Hepatocyte (in vitro differentiated cells): ENCODE measurements around the gene CPNE2. TPM values are rescaled to one million over a fixed set of nuclear protein-coding genes. Genes with fewer than 3 reads are reported as not detected.

ENCODE experiments used
- DNase-seq: peaks from one replicate; pipeline ENCODE4 v3.0.0-alpha.2; 2016; ENCODE audit warnings: low spot score
- H2AFZ ChIP-seq: fragments of 200-600 bp; sonication (generic); 2 replicates; pipeline ENCODE4 v1.6.0; 2016; ENCODE audit warnings: antibody characterized with exemption, mild to moderate bottlenecking
- H3K27ac ChIP-seq: fragments of 200-600 bp; sonication (generic); 2 replicates; pipeline ENCODE4 v1.5.1; 2016; ENCODE audit warnings: mild to moderate bottlenecking
- H3K27me3 ChIP-seq: fragments of 200-600 bp; sonication (generic); 2 replicates; pipeline ENCODE4 v1.6.1; 2016
- H3K36me3 ChIP-seq: fragments of 200-600 bp; sonication (generic); replicated peaks from 2 replicates; pipeline ENCODE4 v1.5.1; 2016; ENCODE audit warnings: low read depth; ENCODE audit not compliant: insufficient read depth
- H3K4me1 ChIP-seq: fragments of 200-600 bp; sonication (generic); 2 replicates; pipeline ENCODE4 v1.5.1; 2016; ENCODE audit warnings: mild to moderate bottlenecking, moderate library complexity; ENCODE audit not compliant: insufficient read depth
- H3K4me2 ChIP-seq: fragments of 200-600 bp; sonication (generic); 2 replicates; pipeline ENCODE4 v1.6.0; 2016
- H3K4me3 ChIP-seq: fragments of 200-600 bp; sonication (generic); 2 replicates; pipeline ENCODE4 v1.5.1; 2016; ENCODE audit warnings: mild to moderate bottlenecking
- H3K79me2 ChIP-seq: fragments of 200-600 bp; sonication (generic); 2 replicates; pipeline ENCODE4 v1.6.0; 2017; ENCODE audit warnings: mild to moderate bottlenecking
- H3K9me2 ChIP-seq: fragments of 200-600 bp; sonication (generic); replicated peaks from 2 replicates; pipeline ENCODE4 v1.6.0; 2017; ENCODE audit warnings: mild to moderate bottlenecking; ENCODE audit not compliant: insufficient read depth
- H3K9me3 ChIP-seq: fragments of 200-600 bp; sonication (generic); 2 replicates; pipeline ENCODE4 v1.5.1; 2016; ENCODE audit warnings: low read depth, mild to moderate bottlenecking
- H4K20me1 ChIP-seq: fragments of 200-600 bp; sonication (generic); 2 replicates; pipeline ENCODE4 v1.6.0; 2016; ENCODE audit warnings: mild to moderate bottlenecking; ENCODE audit not compliant: insufficient read depth, poor library complexity, severe bottlenecking
- EZH2 ChIP-seq: fragments of 200-600 bp; sonication (generic); IDR thresholded peaks from 2 replicates; pipeline ENCODE4 v1.6.1; 2016; ENCODE audit warnings: antibody characterized with exemption, mild to moderate bottlenecking, borderline replicate concordance
- EZH2phosphoT487 ChIP-seq: fragments of 200-600 bp; sonication (generic); IDR thresholded peaks from one replicate; pipeline ENCODE4 v1.6.1; 2018; ENCODE audit warnings: antibody characterized with exemption, mild to moderate bottlenecking, low read depth, moderate library complexity; ENCODE audit not compliant: unreplicated experiment, severe bottlenecking
- WGBS: methylation state at CpG from one replicate; pipeline ENCODE4 v1.1.6; 2016; ENCODE audit warnings: low lambda C conversion rate; ENCODE audit errors: missing lambda C conversion rate; 5-methylcytosine and 5-hydroxymethylcytosine counted together
- polyA plus RNA-seq: library from polyadenylated mRNA; unstranded; fragments of >200 nt; fragmentation: Nextera tagmentation; extraction: Ambion mirVana; gene quantifications from 2 replicates; pipeline ENCODE4 v1.2.1, GENCODE V29; 2016
- total RNA-seq: library from RNA; depleted of rRNA; stranded (reverse); fragments of >200 nt; gene quantifications from 2 replicates; pipeline ENCODE4 v1.2.3, GENCODE V29; 2014
- TF ChIP-seq, protein P1 (sequence below): fragments of 200-600 bp; sonication (generic); IDR thresholded peaks from 2 replicates; pipeline ENCODE4 v1.5.1; 2016; ENCODE audit warnings: antibody characterized with exemption, mild to moderate bottlenecking; ENCODE audit not compliant: poor library complexity

The CPNE2 gene
- total and polyA plus RNA-seq, 2 experiments from 2014 or later = 15.6 to 22.3 TPM

- H3K4me3 ChIP-seq = no peak overlapping the region
- no peaks in the 10 kb centered on the region for H3K79me2 ChIP-seq
- no peaks in the 10 kb centered on the region for H3K9me3 ChIP-seq
- no peaks in the 10 kb centered on the region for H4K20me1 ChIP-seq
- H2AFZ ChIP-seq = no peak overlapping the region
- 96% methylated on average over 6 of the region's 6 CpGs for WGBS
- DNase-seq = no peak
- no peak overlapping the region for H3K4me2 ChIP-seq
- no peaks in the 10 kb centered on the region for H3K36me3 ChIP-seq
- H3K9me2 ChIP-seq = no peaks in the 10 kb centered on the region
- no peaks in the 10 kb centered on the region for H3K4me1 ChIP-seq
- TF ChIP-seq EZH2 = no peak
- TF ChIP-seq EZH2phosphoT487 = no peak
- TF ChIP-seq, protein P1, sequence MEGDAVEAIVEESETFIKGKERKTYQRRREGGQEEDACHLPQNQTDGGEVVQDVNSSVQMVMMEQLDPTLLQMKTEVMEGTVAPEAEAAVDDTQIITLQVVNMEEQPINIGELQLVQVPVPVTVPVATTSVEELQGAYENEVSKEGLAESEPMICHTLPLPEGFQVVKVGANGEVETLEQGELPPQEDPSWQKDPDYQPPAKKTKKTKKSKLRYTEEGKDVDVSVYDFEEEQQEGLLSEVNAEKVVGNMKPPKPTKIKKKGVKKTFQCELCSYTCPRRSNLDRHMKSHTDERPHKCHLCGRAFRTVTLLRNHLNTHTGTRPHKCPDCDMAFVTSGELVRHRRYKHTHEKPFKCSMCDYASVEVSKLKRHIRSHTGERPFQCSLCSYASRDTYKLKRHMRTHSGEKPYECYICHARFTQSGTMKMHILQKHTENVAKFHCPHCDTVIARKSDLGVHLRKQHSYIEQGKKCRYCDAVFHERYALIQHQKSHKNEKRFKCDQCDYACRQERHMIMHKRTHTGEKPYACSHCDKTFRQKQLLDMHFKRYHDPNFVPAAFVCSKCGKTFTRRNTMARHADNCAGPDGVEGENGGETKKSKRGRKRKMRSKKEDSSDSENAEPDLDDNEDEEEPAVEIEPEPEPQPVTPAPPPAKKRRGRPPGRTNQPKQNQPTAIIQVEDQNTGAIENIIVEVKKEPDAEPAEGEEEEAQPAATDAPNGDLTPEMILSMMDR = no peak
- no peak overlapping the region for H3K27ac ChIP-seq
- no peaks in the 10 kb centered on the region for H3K27me3 ChIP-seq
Observed at GRCh38 chr16:57130950-57131321, 38.6 kb downstream of the CPNE2 start.

DNA sequence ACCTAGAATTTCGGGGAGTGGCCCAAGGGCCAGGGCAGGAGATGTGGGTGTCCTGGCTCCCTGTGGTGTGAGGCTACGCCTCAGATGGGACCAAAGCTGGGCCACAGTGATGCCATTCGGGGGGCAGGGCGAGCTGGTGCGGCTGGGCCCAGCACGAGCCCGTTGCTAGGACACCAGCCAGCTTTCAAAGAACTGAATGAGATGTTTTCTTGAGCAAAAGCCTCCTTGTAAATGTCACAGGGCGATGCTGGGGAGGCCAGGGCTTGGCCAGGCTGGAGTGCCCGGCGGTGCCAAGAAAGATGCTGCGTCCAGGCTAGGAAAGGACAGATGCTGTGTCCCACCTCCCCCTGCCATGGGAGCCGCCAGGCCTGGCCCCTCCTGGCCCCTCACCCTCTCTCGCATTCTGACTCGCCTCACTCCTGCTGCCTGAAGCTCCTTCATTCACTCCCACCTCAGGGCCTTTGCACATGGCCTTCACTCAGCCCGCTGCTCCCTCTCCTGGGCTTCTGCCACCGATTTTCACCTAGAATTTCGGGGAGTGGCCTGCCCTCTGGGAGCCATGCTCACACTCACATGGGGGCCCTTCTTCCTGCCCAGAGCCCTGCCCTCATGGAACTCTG, 39.1 kb downstream of the CPNE2 start:
- 89% methylated on average over 17 of the region's 17 CpGs for WGBS
- no peak overlapping the region for H3K4me2 ChIP-seq
- no peaks in the 10 kb centered on the region for H3K27me3 ChIP-seq
- H2AFZ ChIP-seq = no peak overlapping the region
- no peak overlapping the region for H3K27ac ChIP-seq
- H3K9me3 ChIP-seq = no peaks in the 10 kb centered on the region
- DNase-seq = no peak
- no peak overlapping the region for H3K4me3 ChIP-seq
- no peaks in the 10 kb centered on the region for H4K20me1 ChIP-seq
- no peak for TF ChIP-seq EZH2phosphoT487
- TF ChIP-seq, protein P1 = no peak
- no peak for TF ChIP-seq EZH2
- no peaks in the 10 kb centered on the region for H3K79me2 ChIP-seq
- no peaks in the 10 kb centered on the region for H3K4me1 ChIP-seq
- no peaks in the 10 kb centered on the region for H3K36me3 ChIP-seq
- no peaks in the 10 kb centered on the region for H3K9me2 ChIP-seq

GRCh38 chr16:57132470-57132869, 40.1 kb downstream of the CPNE2 start:
- H3K27me3 ChIP-seq = no peaks in the 10 kb centered on the region
- H2AFZ ChIP-seq = no peak overlapping the region
- H3K4me2 ChIP-seq = no peak overlapping the region
- no peaks in the 10 kb centered on the region for H4K20me1 ChIP-seq
- TF ChIP-seq, protein P1 = no peak
- TF ChIP-seq EZH2phosphoT487 (no peak), EZH2 (no peak)
- no peak overlapping the region for H3K27ac ChIP-seq
- no peaks in the 10 kb centered on the region for H3K9me2 ChIP-seq
- H3K4me1 ChIP-seq = no peaks in the 10 kb centered on the region
- H3K9me3 ChIP-seq = no peaks in the 10 kb centered on the region
- peak; percentile 73 for DNase-seq
- no peaks in the 10 kb centered on the region for H3K36me3 ChIP-seq
- 89% methylated on average over 1 of the region's 1 CpG for WGBS
- no peaks in the 10 kb centered on the region for H3K79me2 ChIP-seq
- no peak overlapping the region for H3K4me3 ChIP-seq

- Histone ChIP-seq H3K4me2 (no peak overlapping the region), H3K36me3 (no peaks in the 10 kb centered on the region), H2AFZ (no peak overlapping the region), H3K27me3 (no peaks in the 10 kb centered on the region), H3K9me3 (no peaks in the 10 kb centered on the region), H3K4me3 (no peak overlapping the region), H3K27ac (no peak overlapping the region), H3K4me1 (no peaks in the 10 kb centered on the region), H3K9me2 (no peaks in the 10 kb centered on the region), H3K79me2 (no peaks in the 10 kb centered on the region), H4K20me1 (no peaks in the 10 kb centered on the region)
- 64% methylated on average over 4 of the region's 4 CpGs for WGBS
- DNase-seq = no peak
- TF ChIP-seq EZH2phosphoT487 (no peak), EZH2 (no peak)
- TF ChIP-seq, protein P1 = no peak
Observed at GRCh38 chr16:57133031-57133430, 40.6 kb downstream of the CPNE2 start.
